ENCODE data around the gene ADORA2A.

The ADORA2A gene

GRCh38 chr22:24427500-24428164 lies at the start of gene ADORA2A:
Gene ADORA2A (plus strand): TSS chr22:24427599. CDS start chr22:24433405, 5,806 bp downstream.
- FAIRE-seq, result no peak

GRCh38 chr22:24379536-24379935 lies 47.9 kb upstream of the ADORA2A start:
- FAIRE-seq, result no peak

GRCh38 chr22:24380220-24380904 lies 47.0 kb upstream of the ADORA2A start:
- no peak for FAIRE-seq

GRCh38 chr22:24380905-24381230 lies 46.5 kb upstream of the ADORA2A start:
- no peak for FAIRE-seq

GRCh38 chr22:24383061-24383460 lies 44.3 kb upstream of the ADORA2A start:
- FAIRE-seq, result no peak

GRCh38 chr22:24384131-24384530 lies 43.3 kb upstream of the ADORA2A start:
- FAIRE-seq, result no peak

GRCh38 chr22:24386937-24387471 lies 40.4 kb upstream of the ADORA2A start:
- no peak for FAIRE-seq

GRCh38 chr22:24389680-24390079 lies 37.7 kb upstream of the ADORA2A start:
- no peak for FAIRE-seq

- FAIRE-seq, result no peak
These were observed 37.2 kb upstream of the ADORA2A start for GRCh38 chr22:24390156-24390555.

GRCh38 chr22:24390576-24390975 lies 36.8 kb upstream of the ADORA2A start:
- FAIRE-seq, result no peak

GRCh38 chr22:24391836-24392217 lies 35.6 kb upstream of the ADORA2A start:
- no peak for FAIRE-seq

GRCh38 chr22:24392218-24392931 lies 35.0 kb upstream of the ADORA2A start:
- no peak for FAIRE-seq

- no peak for FAIRE-seq
These were observed 34.3 kb upstream of the ADORA2A start for GRCh38 chr22:24393012-24393559.

GRCh38 chr22:24393848-24394247 lies 33.6 kb upstream of the ADORA2A start:
- no peak for FAIRE-seq

- FAIRE-seq, result no peak
These were observed 33.1 kb upstream of the ADORA2A start for GRCh38 chr22:24394254-24394653.

- FAIRE-seq, result no peak
These were observed 29.0 kb upstream of the ADORA2A start for GRCh38 chr22:24398409-24398808.

GRCh38 chr22:24400034-24400725 lies 27.2 kb upstream of the ADORA2A start:
- no peak for FAIRE-seq

GRCh38 chr22:24400726-24401596 lies 26.4 kb upstream of the ADORA2A start:
- no peak for FAIRE-seq

- FAIRE-seq, result no peak
These were observed 25.4 kb upstream of the ADORA2A start for GRCh38 chr22:24401931-24402367.

GRCh38 chr22:24402460-24403192 lies 24.8 kb upstream of the ADORA2A start:
- FAIRE-seq, result peak; percentile 99

GRCh38 chr22:24403346-24403745 lies 24.1 kb upstream of the ADORA2A start:
- FAIRE-seq, result no peak

All from endometrium (tissue), 2 donors.